Muscle of leg (tissue), 11 donors: ENCODE data around the gene RSF1. TPM values are rescaled to one million over a fixed set of nuclear protein-coding genes. Genes with fewer than 3 reads are reported as not detected.

ENCODE experiments used
- DNase-seq: peaks from one replicate; pipeline ENCODE4 v3.0.0; 2013
- H3K27ac ChIP-seq: one replicate; pipeline ENCODE4 v1.5.1; 2013; ENCODE audit warnings: mild to moderate bottlenecking, low read length, control low read depth
- H3K27me3 ChIP-seq: one replicate; pipeline ENCODE4 v1.6.1; 2013; ENCODE audit warnings: low read length; ENCODE audit not compliant: control insufficient read depth, insufficient read depth
- H3K36me3 ChIP-seq: one replicate; pipeline ENCODE4 v1.6.1; 2013; ENCODE audit warnings: low read length; ENCODE audit not compliant: control insufficient read depth, insufficient read depth
- H3K4me1 ChIP-seq: one replicate; pipeline ENCODE4 v1.6.1; 2013; ENCODE audit warnings: low read length; ENCODE audit not compliant: control insufficient read depth, insufficient read depth
- H3K4me3 ChIP-seq: one replicate; pipeline ENCODE4 v1.5.1; 2013; ENCODE audit warnings: low read length, control low read depth
- H3K9me3 ChIP-seq: replicated peaks from 2 replicates; pipeline ENCODE4 v1.6.1; 2013; ENCODE audit warnings: low read depth, low read length; ENCODE audit not compliant: control insufficient read depth
- WGBS: methylation state at CpG from one replicate; pipeline ENCODE4 v1.1.5; 2013; ENCODE audit warnings: missing lambda C conversion rate; ENCODE audit not compliant: insufficient coverage; 5-methylcytosine and 5-hydroxymethylcytosine counted together
- polyA plus RNA-seq, 8 donors: library from polyadenylated mRNA; unstranded; fragments of 120-200 nt; gene quantifications; one replicate each; pipeline versions ENCODE4 v1.2.1 to v1.2.3, GENCODE V29; 2013; ENCODE audit warnings: inconsistent platforms in 1 of 8, low replicate concordance in 1 of 8; ENCODE audit not compliant: insufficient read length in 8 of 8, insufficient read depth in 1 of 8
- total RNA-seq: library from RNA; stranded (reverse); fragments of 120-200 nt; gene quantifications from one replicate; pipeline ENCODE4 v1.2.4, GENCODE V29; 2013

The RSF1 gene
- total and polyA plus RNA-seq, 9 donors = 25.8 to 46.1 (median 36.9) TPM

GRCh38 chr11:77761491-77761890 lies 59.0 kb downstream of the RSF1 start:
- Histone ChIP-seq H3K4me3 (no peak overlapping the region), H3K9me3 (no peaks in the 10 kb centered on the region), H3K36me3 (peaks cover 6% of the 10 kb centered on the region), H3K27me3 (no peaks in the 10 kb centered on the region), H3K4me1 (no peaks in the 10 kb centered on the region), H3K27ac (no peak overlapping the region)
- no peak for DNase-seq
- WGBS = no CpG with 5 or more reads among the region's 3 CpGs

GRCh38 chr11:77758331-77758730 lies 62.2 kb downstream of the RSF1 start:
- Histone ChIP-seq H3K4me1 (no peaks in the 10 kb centered on the region), H3K27me3 (no peaks in the 10 kb centered on the region), H3K36me3 (peaks cover 5% of the 10 kb centered on the region), H3K27ac (no peak overlapping the region), H3K9me3 (no peaks in the 10 kb centered on the region), H3K4me3 (no peak overlapping the region)
- WGBS = no CpG with 5 or more reads among the region's 2 CpGs
- DNase-seq = no peak

GRCh38 chr11:77753230-77753629 lies 67.3 kb downstream of the RSF1 start:
- whole genome bisulfite sequencing = no CpG with 5 or more reads among the region's 5 CpGs
- no peak overlapping the region for H3K4me3 ChIP-seq
- H3K9me3 ChIP-seq = no peaks in the 10 kb centered on the region
- H3K36me3 ChIP-seq = peaks cover 5% of the 10 kb centered on the region
- no peak overlapping the region for H3K27ac ChIP-seq
- H3K27me3 ChIP-seq = no peaks in the 10 kb centered on the region
- no peak for DNase-seq
- no peaks in the 10 kb centered on the region for H3K4me1 ChIP-seq

GRCh38 chr11:77752516-77752915 lies 68.0 kb downstream of the RSF1 start:
- H3K4me3 ChIP-seq = no peak overlapping the region
- 17% methylated on average over 2 of the region's 3 CpGs for WGBS
- no peaks in the 10 kb centered on the region for H3K4me1 ChIP-seq
- no peak overlapping the region for H3K27ac ChIP-seq
- DNase-seq = peak; percentile 30
- no peaks in the 10 kb centered on the region for H3K9me3 ChIP-seq
- H3K36me3 ChIP-seq = peaks cover 5% of the 10 kb centered on the region
- H3K27me3 ChIP-seq = no peaks in the 10 kb centered on the region

- H3K4me1 ChIP-seq = no peaks in the 10 kb centered on the region
- WGBS = no CpG with 5 or more reads among the region's 6 CpGs
- H3K27ac ChIP-seq = no peak overlapping the region
- no peak overlapping the region for H3K4me3 ChIP-seq
- no peaks in the 10 kb centered on the region for H3K9me3 ChIP-seq
- H3K36me3 ChIP-seq = peaks cover 5% of the 10 kb centered on the region
- no peak for DNase-seq
- no peaks in the 10 kb centered on the region for H3K27me3 ChIP-seq
Observed at GRCh38 chr11:77750394-77751156, 69.9 kb downstream of the RSF1 start.

GRCh38 chr11:77749232-77749631 lies 71.3 kb downstream of the RSF1 start:
- WGBS = no CpG with 5 or more reads among the region's 5 CpGs
- Histone ChIP-seq H3K4me3 (no peak overlapping the region), H3K27me3 (no peaks in the 10 kb centered on the region), H3K9me3 (no peaks in the 10 kb centered on the region), H3K4me1 (no peaks in the 10 kb centered on the region), H3K36me3 (no peaks in the 10 kb centered on the region), H3K27ac (no peak overlapping the region)
- no peak for DNase-seq

- Histone ChIP-seq H3K36me3 (no peaks in the 10 kb centered on the region), H3K27me3 (no peaks in the 10 kb centered on the region), H3K4me3 (no peak overlapping the region), H3K27ac (no peak overlapping the region), H3K4me1 (no peaks in the 10 kb centered on the region), H3K9me3 (no peaks in the 10 kb centered on the region)
- no CpG with 5 or more reads among the region's 5 CpGs for WGBS
- no peak for DNase-seq
Observed at GRCh38 chr11:77748266-77748665, 72.3 kb downstream of the RSF1 start.

- Histone ChIP-seq H3K36me3 (no peaks in the 10 kb centered on the region), H3K27me3 (no peaks in the 10 kb centered on the region), H3K27ac (no peak overlapping the region), H3K4me3 (no peak overlapping the region), H3K4me1 (no peaks in the 10 kb centered on the region), H3K9me3 (no peaks in the 10 kb centered on the region)
- WGBS = 100% methylated on average over 1 of the region's 3 CpGs
- DNase-seq = no peak
Observed at GRCh38 chr11:77747381-77747969, 73.0 kb downstream of the RSF1 start.

- WGBS = no CpG with 5 or more reads among the region's 2 CpGs
- peaks cover 21% of the 10 kb centered on the region for H3K36me3 ChIP-seq
- H3K27ac ChIP-seq = no peak overlapping the region
- H3K27me3 ChIP-seq = no peaks in the 10 kb centered on the region
- no peaks in the 10 kb centered on the region for H3K4me1 ChIP-seq
- H3K4me3 ChIP-seq = no peak overlapping the region
- peaks cover 3% of the 10 kb centered on the region for H3K9me3 ChIP-seq
- DNase-seq = no peak
Observed at GRCh38 chr11:77736473-77736872, 84.0 kb downstream of the RSF1 start.

GRCh38 chr11:77734890-77735289 lies 85.6 kb downstream of the RSF1 start:
- no peak for DNase-seq
- peaks cover 23% of the 10 kb centered on the region for H3K36me3 ChIP-seq
- H3K4me3 ChIP-seq = no peak overlapping the region
- H3K9me3 ChIP-seq = peaks cover 13% of the 10 kb centered on the region
- 95% methylated on average over 14 of the region's 26 CpGs for WGBS
- no peak overlapping the region for H3K27ac ChIP-seq
- no peaks in the 10 kb centered on the region for H3K4me1 ChIP-seq
- no peaks in the 10 kb centered on the region for H3K27me3 ChIP-seq
